GM19452 (cell line): ENCODE measurements around the gene WDR26.
"Not testable (repeated sequence)": the region's sequence is repeated elsewhere in the genome, so short reads cannot be mapped to it uniquely, and the experiment has no call there.

Experiments
- ATAC-seq: cut with Tn5 transposase; IDR thresholded peaks from one replicate; pipeline ENCODE4 v1.9.1; 2021; ENCODE audit not compliant: unreplicated experiment

Gene WDR26

GRCh38 chr1:224433701-224434672 is 610 bp downstream of the WDR26 start:
- peak; percentile 0 for ATAC-seq

GRCh38 chr1:224433041-224433691 is 1.4 kb downstream of the WDR26 start:
- ATAC-seq, result no peak

- no peak for ATAC-seq
Observed at GRCh38 chr1:224432672-224433040, 1.9 kb downstream of the WDR26 start.

- ATAC-seq, result no peak
Observed at GRCh38 chr1:224432146-224432545, 2.5 kb downstream of the WDR26 start.

- no peak for ATAC-seq
Observed at GRCh38 chr1:224431726-224432125, 2.9 kb downstream of the WDR26 start.

- peak; percentile 34 for ATAC-seq
Observed at GRCh38 chr1:224430511-224431113, 4.0 kb downstream of the WDR26 start.

- ATAC-seq, result no peak
Observed at GRCh38 chr1:224429616-224430326, 4.8 kb downstream of the WDR26 start.

- ATAC-seq, result not testable (repeated sequence)
Observed at GRCh38 chr1:224428713-224429112, 5.9 kb downstream of the WDR26 start.

- no peak for ATAC-seq
Observed at GRCh38 chr1:224427346-224427745, 7.3 kb downstream of the WDR26 start.

- not testable (repeated sequence) for ATAC-seq
Observed at GRCh38 chr1:224426869-224427268, 7.7 kb downstream of the WDR26 start.

- ATAC-seq, result no peak
Observed at GRCh38 chr1:224425279-224425884, 9.2 kb downstream of the WDR26 start.

GRCh38 chr1:224420106-224420505 is 14.5 kb downstream of the WDR26 start:
- ATAC-seq, result no peak

- no peak for ATAC-seq
Observed at GRCh38 chr1:224411766-224412165, 22.8 kb downstream of the WDR26 start.

GRCh38 chr1:224408294-224408590 is 26.4 kb downstream of the WDR26 start:
- ATAC-seq, result no peak

- ATAC-seq, result no peak
Observed at GRCh38 chr1:224407571-224408293, 26.9 kb downstream of the WDR26 start.

GRCh38 chr1:224406216-224406615 is 28.4 kb downstream of the WDR26 start:
- ATAC-seq, result no peak

GRCh38 chr1:224405604-224405970 is 29.0 kb downstream of the WDR26 start:
- ATAC-seq, result no peak

GRCh38 chr1:224404916-224405603 is 29.5 kb downstream of the WDR26 start:
- ATAC-seq, result no peak

GRCh38 chr1:224402472-224403036 is 32.0 kb downstream of the WDR26 start:
- no peak for ATAC-seq
